Vagina (tissue), 2 donors: ENCODE measurements around the gene PCP4L1. TPM values are rescaled to one million over a fixed set of nuclear protein-coding genes. Genes with fewer than 3 reads are reported as not detected.
"Not testable (repeated sequence)": the region's sequence is repeated elsewhere in the genome, so short reads cannot be mapped to it uniquely, and the experiment has no call there.

Experiments
- DNase-seq, 2 donors: peaks; one replicate each; pipeline ENCODE4 v3.0.0-alpha.2; 2017; ENCODE audit errors: extremely low spot score in 2 of 2
- H3K27ac ChIP-seq: fragments of 200-600 bp; sonication (generic); one replicate; pipeline ENCODE4 v1.5.1; 2019
- H3K27me3 ChIP-seq: fragments of 200-600 bp; sonication (generic); one replicate; pipeline ENCODE4 v1.5.1; 2019
- H3K36me3 ChIP-seq, 2 donors: fragments of 200-600 bp; sonication (generic); one replicate each; pipeline ENCODE4 v1.5.1; 2017 to 2019
- H3K4me1 ChIP-seq: fragments of 200-600 bp; sonication (generic); one replicate; pipeline ENCODE4 v1.5.1; 2019
- H3K4me3 ChIP-seq, 2 donors: fragments of 200-600 bp; sonication (generic); 1 replicate in 1 of 2; 2 replicates in 1 of 2; pipeline ENCODE4 v1.5.1; 2016 to 2019
- H3K9me3 ChIP-seq: fragments of 200-600 bp; sonication (generic); one replicate; pipeline ENCODE4 v1.5.1; 2019
- CTCF ChIP-seq, 3 experiments: fragments of 450-650 bp in 2 of 3; fragments of 200-600 bp in 1 of 3; sonication (generic) in 1 of 3; IDR thresholded peaks; one replicate each; pipeline ENCODE4 v1.5.1; 2017 to 2019; ENCODE audit warnings: antibody characterized with exemption in 3 of 3, mild to moderate bottlenecking in 2 of 3, moderate library complexity in 2 of 3
- POLR2A ChIP-seq, 2 donors: fragments of 450-650 bp; IDR thresholded peaks; one replicate each; pipeline ENCODE4 v1.6.1; 2017; ENCODE audit warnings: antibody characterized with exemption in 2 of 2, mild to moderate bottlenecking in 2 of 2, moderate library complexity in 2 of 2
- POLR2AphosphoS5 ChIP-seq, 2 donors: sonication (generic); formaldehyde crosslinking; IDR thresholded peaks; one replicate each; pipeline ENCODE4 v1.9.0; 2017; ENCODE audit warnings: antibody characterized with exemption in 2 of 2, mild to moderate bottlenecking in 2 of 2, low read depth in 1 of 2; ENCODE audit not compliant: insufficient read depth in 1 of 2
- intact Hi-C: fragments of 100-400 bp; cut with DNase I; formaldehyde crosslinking; loops from one replicate; pipeline ENCODE4 v1.15.1; 2023
- total RNA-seq: library from RNA; depleted of rRNA; stranded (reverse); fragments of >200 nt; gene quantifications from one replicate; pipeline ENCODE4 v1.2.3, GENCODE V29; 2016

Gene PCP4L1
- total RNA-seq, 1 donor from 2014 or later = 3.7 TPM

- no peaks in the 10 kb centered on the region for H3K27me3 ChIP-seq
- no peak within 1 kb of the TSS for H3K27ac ChIP-seq
- H3K4me1 ChIP-seq = no peaks in the 10 kb centered on the region
- no peaks in the 10 kb centered on the region for H3K36me3 ChIP-seq
- H3K4me3 ChIP-seq = no peak within 1 kb of the TSS
- H3K9me3 ChIP-seq = no peaks in the 10 kb centered on the region
- no peak for DNase-seq
- intact Hi-C loops = no loop called here
- no peak for TF ChIP-seq CTCF (IDR thresholded peaks at IDR 0.05)
- no peak for TF ChIP-seq POLR2A (IDR thresholded peaks at IDR 0.05)
- TF ChIP-seq POLR2AphosphoS5 (IDR thresholded peaks at IDR 0.05; ENCODE audit: insufficient read depth in 1 of 2, low read depth in 1 of 2) = no peak
Measured at GRCh38 chr1:161238039-161238473, 20.5 kb upstream of the PCP4L1 start, which contains the start of gene NR1I3. NR1I3 (minus strand) TSS chr1:161238203; CDS start chr1:161236565, 1,638 bp downstream.

- DNase-seq = no peak
- intact Hi-C loops = no loop called here
- H3K27me3 ChIP-seq = no peaks in the 10 kb centered on the region
- no peaks in the 10 kb centered on the region for H3K9me3 ChIP-seq
- H3K4me1 ChIP-seq = no peaks in the 10 kb centered on the region
- no peak overlapping the region for H3K27ac ChIP-seq
- no peak overlapping the region for H3K4me3 ChIP-seq
- H3K36me3 ChIP-seq = no peaks in the 10 kb centered on the region
- TF ChIP-seq POLR2AphosphoS5 (IDR thresholded peaks at IDR 0.05; ENCODE audit: insufficient read depth in 1 of 2, low read depth in 1 of 2) (no peak), POLR2A (IDR thresholded peaks at IDR 0.05) (no peak), CTCF (IDR thresholded peaks at IDR 0.05) (no peak)
Measured at GRCh38 chr1:161241682-161242081, 16.9 kb upstream of the PCP4L1 start.

- intact Hi-C loops = no loop called here
- H3K9me3 ChIP-seq = no peaks in the 10 kb centered on the region
- H3K27me3 ChIP-seq = no peaks in the 10 kb centered on the region
- H3K27ac ChIP-seq = no peak overlapping the region
- TF ChIP-seq POLR2AphosphoS5 (IDR thresholded peaks at IDR 0.05; ENCODE audit: insufficient read depth in 1 of 2, low read depth in 1 of 2) (no peak), POLR2A (IDR thresholded peaks at IDR 0.05) (no peak), CTCF (IDR thresholded peaks at IDR 0.05) (no peak)
- H3K36me3 ChIP-seq = no peaks in the 10 kb centered on the region
- H3K4me3 ChIP-seq = no peak overlapping the region
- no peak for DNase-seq
- no peaks in the 10 kb centered on the region for H3K4me1 ChIP-seq
Measured at GRCh38 chr1:161242313-161242712, 16.2 kb upstream of the PCP4L1 start.

- no peak for DNase-seq
- Histone ChIP-seq H3K9me3 (no peaks in the 10 kb centered on the region), H3K27ac (no peak overlapping the region), H3K36me3 (no peaks in the 10 kb centered on the region), H3K4me3 (no peak overlapping the region), H3K4me1 (no peaks in the 10 kb centered on the region), H3K27me3 (no peaks in the 10 kb centered on the region)
- intact Hi-C loops = no loop called here
- TF ChIP-seq POLR2AphosphoS5 (IDR thresholded peaks at IDR 0.05; ENCODE audit: insufficient read depth in 1 of 2, low read depth in 1 of 2) = peak in 1 of 2 donors; percentile 77
- no peak for TF ChIP-seq CTCF (IDR thresholded peaks at IDR 0.05)
- no peak for TF ChIP-seq POLR2A (IDR thresholded peaks at IDR 0.05)
Measured at GRCh38 chr1:161244888-161245287, 13.7 kb upstream of the PCP4L1 start.

GRCh38 chr1:161250100-161250499 lies 8.4 kb upstream of the PCP4L1 start:
- H3K9me3 ChIP-seq, H3K4me3 ChIP-seq, H3K4me1 ChIP-seq, intact Hi-C loops, DNase-seq, H3K36me3 ChIP-seq, H3K27ac ChIP-seq, H3K27me3 ChIP-seq: not testable (repeated sequence)
